GM10847 (cell line): ENCODE data around the gene AEBP2.

Source experiments
- POLR2A ChIP-seq: IDR thresholded peaks from 2 replicates; pipeline ENCODE4 v1.6.1; 2011; ENCODE audit not compliant: insufficient read length; ENCODE audit errors: extremely low read depth

AEBP2 gene

GRCh38 chr12:19439059-19440018, at the start of gene AEBP2:
TSS of gene AEBP2 (plus strand) at chr12:19439492. CDS start at chr12:19439700, 208 bp downstream.
- peak; percentile 56 for TF ChIP-seq POLR2A

GRCh38 chr12:19390051-19390598, 49.2 kb upstream of the AEBP2 start:
- no peak for TF ChIP-seq POLR2A

- no peak for TF ChIP-seq POLR2A
These were observed 44.9 kb upstream of the AEBP2 start for GRCh38 chr12:19394385-19394784.

GRCh38 chr12:19397534-19397933, 41.8 kb upstream of the AEBP2 start:
- TF ChIP-seq POLR2A = no peak

- no peak for TF ChIP-seq POLR2A
These were observed 40.6 kb upstream of the AEBP2 start for GRCh38 chr12:19398376-19399363.

- no peak for TF ChIP-seq POLR2A
These were observed 37.1 kb upstream of the AEBP2 start for GRCh38 chr12:19402211-19402610.

- TF ChIP-seq POLR2A = no peak
These were observed 36.4 kb upstream of the AEBP2 start for GRCh38 chr12:19402743-19403431.

GRCh38 chr12:19404242-19404880, 34.9 kb upstream of the AEBP2 start:
- TF ChIP-seq POLR2A = no peak

- TF ChIP-seq POLR2A = no peak
These were observed 29.9 kb upstream of the AEBP2 start for GRCh38 chr12:19409376-19409775.

- no peak for TF ChIP-seq POLR2A
These were observed 29.1 kb upstream of the AEBP2 start for GRCh38 chr12:19410211-19410610.

- no peak for TF ChIP-seq POLR2A
These were observed 28.6 kb upstream of the AEBP2 start for GRCh38 chr12:19410629-19411185.

GRCh38 chr12:19411234-19412204, 27.8 kb upstream of the AEBP2 start:
- no peak for TF ChIP-seq POLR2A

- TF ChIP-seq POLR2A = no peak
These were observed 26.4 kb upstream of the AEBP2 start for GRCh38 chr12:19412844-19413243.
